Measurements from ENCODE around the gene SH3GL1.

Gene SH3GL1, protein sequence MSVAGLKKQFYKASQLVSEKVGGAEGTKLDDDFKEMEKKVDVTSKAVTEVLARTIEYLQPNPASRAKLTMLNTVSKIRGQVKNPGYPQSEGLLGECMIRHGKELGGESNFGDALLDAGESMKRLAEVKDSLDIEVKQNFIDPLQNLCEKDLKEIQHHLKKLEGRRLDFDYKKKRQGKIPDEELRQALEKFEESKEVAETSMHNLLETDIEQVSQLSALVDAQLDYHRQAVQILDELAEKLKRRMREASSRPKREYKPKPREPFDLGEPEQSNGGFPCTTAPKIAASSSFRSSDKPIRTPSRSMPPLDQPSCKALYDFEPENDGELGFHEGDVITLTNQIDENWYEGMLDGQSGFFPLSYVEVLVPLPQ

DNA sequence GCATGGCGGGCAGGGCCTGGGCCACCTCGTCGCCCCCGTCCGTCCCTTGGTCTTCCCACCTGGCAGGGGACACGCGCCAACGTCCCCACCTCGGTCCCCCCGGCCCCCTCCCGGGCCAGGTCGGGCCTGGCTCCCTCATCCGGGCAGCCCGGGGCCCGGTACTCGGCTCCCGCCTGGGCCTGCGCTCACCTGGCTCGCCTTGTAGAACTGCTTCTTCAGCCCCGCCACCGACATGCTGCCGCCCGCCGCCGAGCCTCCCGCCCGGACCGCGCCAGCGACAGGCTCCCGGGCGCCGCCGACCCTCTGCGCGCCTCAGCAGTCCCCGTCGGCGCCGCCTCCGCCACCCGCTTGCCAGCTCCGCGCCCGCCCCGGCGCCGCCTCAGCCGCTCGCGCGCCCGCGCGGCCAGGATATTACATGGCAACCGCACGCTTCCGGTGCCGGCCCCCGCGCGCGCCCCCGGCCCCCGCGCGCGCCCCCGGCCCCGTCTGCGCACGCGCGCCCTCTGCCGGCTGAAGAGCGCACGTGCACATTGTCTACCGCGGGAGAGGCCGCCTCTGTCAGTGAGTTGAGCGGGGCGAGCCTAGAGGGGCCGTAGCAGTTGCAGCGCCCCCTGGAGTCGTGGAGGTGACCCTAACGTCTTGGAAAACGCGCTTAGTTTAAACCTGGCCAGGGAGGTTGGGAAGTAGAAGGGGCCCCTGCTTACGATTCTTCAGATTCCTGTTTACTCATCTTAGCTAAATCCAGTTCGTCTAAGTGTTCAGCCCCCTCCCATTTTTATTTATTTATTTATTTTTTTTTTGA is at the start of gene SH3GL1:
TSS of gene SH3GL1 (minus strand) at position 413 of the 802 bp plus-strand sequence. CDS start at position 234, 179 bp downstream.
- TF ChIP-seq, protein P1, sequence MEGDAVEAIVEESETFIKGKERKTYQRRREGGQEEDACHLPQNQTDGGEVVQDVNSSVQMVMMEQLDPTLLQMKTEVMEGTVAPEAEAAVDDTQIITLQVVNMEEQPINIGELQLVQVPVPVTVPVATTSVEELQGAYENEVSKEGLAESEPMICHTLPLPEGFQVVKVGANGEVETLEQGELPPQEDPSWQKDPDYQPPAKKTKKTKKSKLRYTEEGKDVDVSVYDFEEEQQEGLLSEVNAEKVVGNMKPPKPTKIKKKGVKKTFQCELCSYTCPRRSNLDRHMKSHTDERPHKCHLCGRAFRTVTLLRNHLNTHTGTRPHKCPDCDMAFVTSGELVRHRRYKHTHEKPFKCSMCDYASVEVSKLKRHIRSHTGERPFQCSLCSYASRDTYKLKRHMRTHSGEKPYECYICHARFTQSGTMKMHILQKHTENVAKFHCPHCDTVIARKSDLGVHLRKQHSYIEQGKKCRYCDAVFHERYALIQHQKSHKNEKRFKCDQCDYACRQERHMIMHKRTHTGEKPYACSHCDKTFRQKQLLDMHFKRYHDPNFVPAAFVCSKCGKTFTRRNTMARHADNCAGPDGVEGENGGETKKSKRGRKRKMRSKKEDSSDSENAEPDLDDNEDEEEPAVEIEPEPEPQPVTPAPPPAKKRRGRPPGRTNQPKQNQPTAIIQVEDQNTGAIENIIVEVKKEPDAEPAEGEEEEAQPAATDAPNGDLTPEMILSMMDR (conservative IDR thresholded peaks at IDR 0.05; ENCODE audit: low read length) = peak; percentile 82
- peak within 1 kb of the TSS; percentile 92 for H3K4me3 ChIP-seq (ENCODE audit: low read length)
- DNase-seq (ENCODE audit: low read depth) = peak; percentile 87

DNA sequence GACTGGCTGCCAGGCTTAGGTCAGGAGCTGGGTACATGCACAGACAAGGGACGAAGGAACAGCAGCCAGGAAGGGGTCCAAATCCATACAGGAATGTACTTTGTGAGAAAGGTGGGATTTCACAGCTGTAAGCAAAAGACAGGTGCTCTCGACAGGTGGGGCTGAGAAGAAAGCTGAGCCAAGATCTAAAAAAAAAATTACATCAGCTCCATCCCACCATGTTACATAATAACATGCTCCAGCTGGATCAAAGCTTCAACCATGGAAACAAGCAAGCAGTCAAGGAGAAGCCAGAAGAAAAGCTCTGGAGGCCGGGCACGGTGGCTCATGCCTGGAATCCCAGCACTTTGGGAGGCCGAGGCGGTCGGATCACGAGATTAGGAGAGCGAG is 49.3 kb upstream of the SH3GL1 start:
- H3K4me3 ChIP-seq (ENCODE audit: low read length) = no peak overlapping the region
- no peak for DNase-seq (ENCODE audit: low read depth)
- TF ChIP-seq, protein P1 (conservative IDR thresholded peaks at IDR 0.05; ENCODE audit: low read length) = no peak

DNA sequence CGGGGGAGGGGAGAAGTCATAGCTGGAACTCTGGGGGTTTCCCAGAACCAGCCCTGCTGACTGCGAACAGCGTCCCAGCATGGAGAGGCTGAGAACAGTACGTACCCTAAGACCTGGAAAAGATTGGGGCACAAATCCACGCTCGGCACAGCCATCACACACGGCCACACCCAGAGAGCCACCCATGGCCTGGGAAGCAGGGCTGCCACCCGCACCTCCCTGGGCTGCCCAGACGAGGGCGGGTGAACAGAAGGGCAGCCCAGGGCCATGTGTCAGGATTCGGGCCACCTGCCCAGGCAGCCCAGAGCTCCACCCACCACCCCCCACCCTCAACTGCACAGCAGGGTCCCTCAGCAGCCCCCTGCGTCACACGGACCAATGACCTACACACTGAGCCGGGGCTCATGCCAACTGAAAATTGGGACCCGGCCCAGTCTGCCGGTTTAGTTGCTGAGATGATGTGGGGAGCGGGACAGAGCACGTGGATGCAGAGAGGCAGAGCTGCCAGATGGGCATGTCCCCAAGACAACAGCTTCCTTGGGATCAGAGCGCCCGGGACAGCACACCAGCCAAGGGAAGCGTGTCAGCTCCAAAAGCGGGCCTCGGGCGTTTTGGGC is 48.8 kb upstream of the SH3GL1 start:
- TF ChIP-seq, protein P1 (conservative IDR thresholded peaks at IDR 0.05; ENCODE audit: low read length) = no peak
- no peak overlapping the region for H3K4me3 ChIP-seq (ENCODE audit: low read length)
- no peak for DNase-seq (ENCODE audit: low read depth)

DNA sequence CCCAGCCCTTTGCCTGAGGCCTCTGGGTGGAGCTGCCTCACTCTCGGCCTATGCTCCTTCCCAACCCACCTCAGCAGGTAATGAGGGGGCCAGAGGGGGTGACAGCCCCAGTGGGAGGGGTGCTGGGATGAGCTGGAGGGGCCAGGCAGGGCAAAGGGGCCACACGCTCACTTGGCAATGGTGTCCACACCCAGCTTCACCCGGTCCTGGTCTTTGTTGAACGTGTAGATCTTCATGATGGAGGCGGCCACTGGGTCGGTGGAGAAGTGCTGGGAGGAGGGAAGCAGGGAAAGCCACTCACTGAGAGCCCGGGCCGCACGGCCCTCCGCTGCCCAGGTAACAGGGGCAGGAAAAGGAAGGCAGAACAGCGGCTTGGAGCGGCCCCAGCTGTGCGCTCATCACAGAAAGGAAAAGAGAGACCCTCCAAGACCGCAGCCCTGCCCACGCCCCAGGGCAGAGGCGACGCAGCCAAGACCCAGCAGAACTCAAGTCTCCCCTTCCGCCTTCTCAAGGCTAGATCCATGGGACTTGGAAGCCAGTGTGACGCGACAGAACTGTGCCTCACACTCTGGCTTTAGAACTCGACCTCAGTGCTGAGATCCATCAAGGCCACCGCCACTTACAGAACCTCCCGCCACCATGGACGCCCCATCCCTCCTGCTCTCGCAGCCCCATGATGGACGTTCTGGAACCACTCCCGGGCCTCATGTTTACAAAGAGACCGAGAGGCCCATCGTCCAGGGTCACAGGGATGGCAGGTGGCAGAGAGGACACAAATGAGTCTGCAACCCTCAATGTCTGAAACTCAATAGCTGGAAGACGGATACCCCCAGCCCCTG is 48.0 kb upstream of the SH3GL1 start:
- no peak for DNase-seq (ENCODE audit: low read depth)
- TF ChIP-seq, protein P1 (conservative IDR thresholded peaks at IDR 0.05; ENCODE audit: low read length) = no peak
- H3K4me3 ChIP-seq (ENCODE audit: low read length) = no peak overlapping the region

DNA sequence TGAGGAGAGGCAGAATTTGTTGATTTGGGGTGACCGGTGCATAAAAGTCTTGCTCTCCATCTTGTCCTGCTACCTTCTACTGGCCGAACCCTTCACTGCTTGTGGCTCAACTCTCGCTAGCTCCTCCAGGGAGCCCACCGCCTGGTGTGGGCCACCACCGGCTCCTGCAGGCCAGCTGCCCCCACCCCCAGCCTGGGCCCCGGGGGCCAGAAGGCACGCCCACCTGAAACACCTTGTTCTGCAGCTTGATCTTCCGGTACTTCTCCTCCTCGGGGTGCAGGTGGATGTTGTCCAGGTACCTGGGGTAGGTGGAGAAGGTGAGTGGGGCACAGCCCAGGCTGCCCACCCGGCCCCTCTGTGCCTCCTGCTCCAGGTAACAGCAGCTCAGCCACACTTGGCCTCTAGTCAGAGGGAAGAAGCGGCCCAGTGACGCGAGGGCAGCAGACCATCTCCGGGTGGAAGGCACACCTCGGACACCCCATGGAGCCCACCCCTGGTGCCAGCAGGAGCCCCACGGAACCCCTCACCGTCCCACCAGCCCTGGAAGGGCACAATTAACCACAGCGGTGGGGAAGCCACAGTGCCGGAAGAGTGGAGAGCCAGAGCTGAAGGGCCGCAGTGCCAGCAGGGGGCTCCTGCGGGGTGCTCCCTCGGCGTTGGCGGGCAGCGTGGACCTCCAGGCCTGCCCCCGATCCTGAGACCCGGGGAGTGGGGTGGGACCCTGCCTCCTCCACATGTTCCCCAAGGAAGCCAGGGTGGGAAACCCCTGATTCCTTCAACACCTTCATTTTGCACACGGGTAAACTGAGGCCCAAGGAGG is 47.2 kb upstream of the SH3GL1 start:
- DNase-seq (ENCODE audit: low read depth) = no peak
- TF ChIP-seq, protein P1 (conservative IDR thresholded peaks at IDR 0.05; ENCODE audit: low read length) = no peak

DNA sequence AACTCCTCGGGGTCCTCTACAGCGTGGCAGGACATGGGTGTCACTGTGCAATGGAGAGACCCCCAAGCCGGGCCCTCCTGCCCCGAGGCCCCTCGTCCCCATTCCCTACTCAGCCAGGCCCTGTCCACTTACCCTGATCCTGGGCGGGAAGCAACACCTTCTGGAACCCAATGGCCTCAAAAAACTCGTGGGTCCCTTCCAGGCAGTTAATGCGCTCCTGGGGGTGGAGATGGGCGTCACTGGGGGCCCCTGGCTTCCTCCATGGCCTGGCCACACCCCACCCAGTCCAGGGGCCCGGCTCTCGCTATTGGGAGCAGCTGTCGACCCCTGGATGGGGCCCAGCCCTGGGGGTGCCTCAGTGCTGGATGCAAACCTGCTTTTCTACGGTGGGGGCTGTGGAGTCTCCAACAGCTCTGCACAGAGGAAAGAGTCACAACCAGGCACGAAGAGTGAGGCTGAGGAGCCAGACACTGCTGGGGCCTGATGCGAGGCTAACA is 46.4 kb upstream of the SH3GL1 start:
- no peak overlapping the region for H3K4me3 ChIP-seq (ENCODE audit: low read length)
- TF ChIP-seq, protein P1 (conservative IDR thresholded peaks at IDR 0.05; ENCODE audit: low read length) = no peak
- no peak for DNase-seq (ENCODE audit: low read depth)

More for the DNA sequence above, 47.2 kb upstream of the SH3GL1 start:
- H3K4me3 ChIP-seq (ENCODE audit: low read length) = no peak overlapping the region
